Loucy (cell line): ENCODE results near the gene HCN2.

Source experiments
- H2AFZ ChIP-seq: fragments of 200-600 bp; sonication (generic); 2 replicates; pipeline ENCODE4 v1.6.0; 2016; ENCODE audit warnings: antibody characterized with exemption, mild to moderate bottlenecking, low read length, moderate library complexity
- H3F3A ChIP-seq: fragments of 200-600 bp; 2 replicates; pipeline ENCODE4 v1.6.0; 2016; ENCODE audit warnings: antibody characterized with exemption, low read depth, mild to moderate bottlenecking
- H3K27me3 ChIP-seq: fragments of 200-600 bp; sonication (generic); 2 replicates; pipeline ENCODE4 v1.6.1; 2014; ENCODE audit warnings: low read length, mild to moderate bottlenecking; ENCODE audit not compliant: insufficient read depth, poor library complexity, severe bottlenecking
- H3K36me3 ChIP-seq: fragments of 200-600 bp; sonication (generic); 2 replicates; pipeline ENCODE4 v1.6.1; 2016; ENCODE audit warnings: low read length; ENCODE audit not compliant: insufficient read depth
- H3K4me1 ChIP-seq: fragments of 200-600 bp; sonication (generic); 2 replicates; pipeline ENCODE4 v1.5.1; 2014; ENCODE audit warnings: low read length, mild to moderate bottlenecking; ENCODE audit not compliant: insufficient read depth, poor library complexity, severe bottlenecking
- H3K4me2 ChIP-seq: fragments of 200-600 bp; sonication (generic); 2 replicates; pipeline ENCODE4 v1.6.0; 2014; ENCODE audit warnings: antibody characterized with exemption, low read length, low read depth, mild to moderate bottlenecking; ENCODE audit not compliant: poor library complexity, severe bottlenecking
- H3K4me3 ChIP-seq: fragments of 200-600 bp; sonication (generic); 2 replicates; pipeline ENCODE4 v1.5.1; 2014; ENCODE audit warnings: low read length, mild to moderate bottlenecking, mixed read lengths; ENCODE audit not compliant: poor library complexity, severe bottlenecking
- H3K79me2 ChIP-seq: fragments of 200-600 bp; sonication (generic); 2 replicates; pipeline ENCODE4 v1.6.1; 2014; ENCODE audit warnings: low read length; ENCODE audit not compliant: insufficient read depth
- H3K9ac ChIP-seq: fragments of 200-600 bp; sonication (generic); 2 replicates; pipeline ENCODE4 v1.6.0; 2014; ENCODE audit warnings: mild to moderate bottlenecking, low read depth, low read length, moderate library complexity; ENCODE audit not compliant: poor library complexity, severe bottlenecking
- H3K9me2 ChIP-seq: fragments of 200-600 bp; sonication (generic); replicated peaks from 2 replicates; pipeline ENCODE4 v1.6.1; 2016; ENCODE audit warnings: low read depth, low read length, mixed read lengths
- H3K9me3 ChIP-seq: fragments of 200-600 bp; sonication (generic); 2 replicates; pipeline ENCODE4 v1.6.1; 2014; ENCODE audit warnings: mild to moderate bottlenecking, antibody characterized with exemption, low read length, low read depth; ENCODE audit not compliant: insufficient read depth
- H4K20me1 ChIP-seq: fragments of 200-600 bp; sonication (generic); 2 replicates; pipeline ENCODE4 v1.6.0; 2014; ENCODE audit warnings: antibody characterized with exemption, low read length, mild to moderate bottlenecking; ENCODE audit not compliant: insufficient read depth, poor library complexity, severe bottlenecking
- CTCF ChIP-seq: fragments of 200-600 bp; sonication (generic); conservative IDR thresholded peaks from 2 replicates; pipeline ENCODE4 v1.5.1; 2014; ENCODE audit warnings: mild to moderate bottlenecking, antibody characterized with exemption, low read length
- EZH2phosphoT487 ChIP-seq: fragments of 200-600 bp; IDR thresholded peaks from 2 replicates; pipeline ENCODE4 v1.6.1; 2018; ENCODE audit warnings: antibody characterized with exemption, mild to moderate bottlenecking, moderate library complexity, borderline replicate concordance

Gene HCN2

GRCh38 chr19:595326-596262 is 5.9 kb downstream of the HCN2 start:
- Histone ChIP-seq H3K4me1 (no peaks in the 10 kb centered on the region), H3K79me2 (no peaks in the 10 kb centered on the region), H3K27me3 (no peaks in the 10 kb centered on the region), H3K4me3 (no peak overlapping the region), H4K20me1 (no peaks in the 10 kb centered on the region), H3K9ac (no peak overlapping the region), H3K9me2 (no peaks in the 10 kb centered on the region), H2AFZ (no peak overlapping the region), H3K9me3 (no peaks in the 10 kb centered on the region), H3K4me2 (no peak overlapping the region), H3F3A (no peaks in the 10 kb centered on the region), H3K36me3 (no peaks in the 10 kb centered on the region)
- TF ChIP-seq CTCF, result no peak
- no peak for TF ChIP-seq EZH2phosphoT487

DNA sequence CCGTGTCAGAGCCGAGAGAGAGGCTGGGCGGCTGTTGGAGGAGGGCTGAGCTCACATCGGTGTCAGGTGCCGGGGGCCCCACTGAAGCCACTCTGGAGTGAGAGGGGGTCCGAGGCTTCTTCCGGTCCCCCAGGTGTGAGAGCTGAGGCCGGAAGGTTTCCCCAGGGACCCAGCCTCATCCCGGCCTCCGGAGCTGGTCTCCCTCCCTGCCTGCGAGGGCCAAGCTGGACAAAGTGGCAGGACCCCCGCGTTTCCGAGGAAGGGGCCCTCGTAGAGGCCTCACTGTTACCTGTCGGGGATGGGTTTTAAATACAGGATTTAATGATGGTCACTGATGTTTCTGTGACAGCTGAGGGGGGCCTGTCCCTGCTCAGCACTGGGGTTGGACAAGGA is 6.6 kb downstream of the HCN2 start:
- H3K27me3 ChIP-seq, result no peaks in the 10 kb centered on the region

DNA sequence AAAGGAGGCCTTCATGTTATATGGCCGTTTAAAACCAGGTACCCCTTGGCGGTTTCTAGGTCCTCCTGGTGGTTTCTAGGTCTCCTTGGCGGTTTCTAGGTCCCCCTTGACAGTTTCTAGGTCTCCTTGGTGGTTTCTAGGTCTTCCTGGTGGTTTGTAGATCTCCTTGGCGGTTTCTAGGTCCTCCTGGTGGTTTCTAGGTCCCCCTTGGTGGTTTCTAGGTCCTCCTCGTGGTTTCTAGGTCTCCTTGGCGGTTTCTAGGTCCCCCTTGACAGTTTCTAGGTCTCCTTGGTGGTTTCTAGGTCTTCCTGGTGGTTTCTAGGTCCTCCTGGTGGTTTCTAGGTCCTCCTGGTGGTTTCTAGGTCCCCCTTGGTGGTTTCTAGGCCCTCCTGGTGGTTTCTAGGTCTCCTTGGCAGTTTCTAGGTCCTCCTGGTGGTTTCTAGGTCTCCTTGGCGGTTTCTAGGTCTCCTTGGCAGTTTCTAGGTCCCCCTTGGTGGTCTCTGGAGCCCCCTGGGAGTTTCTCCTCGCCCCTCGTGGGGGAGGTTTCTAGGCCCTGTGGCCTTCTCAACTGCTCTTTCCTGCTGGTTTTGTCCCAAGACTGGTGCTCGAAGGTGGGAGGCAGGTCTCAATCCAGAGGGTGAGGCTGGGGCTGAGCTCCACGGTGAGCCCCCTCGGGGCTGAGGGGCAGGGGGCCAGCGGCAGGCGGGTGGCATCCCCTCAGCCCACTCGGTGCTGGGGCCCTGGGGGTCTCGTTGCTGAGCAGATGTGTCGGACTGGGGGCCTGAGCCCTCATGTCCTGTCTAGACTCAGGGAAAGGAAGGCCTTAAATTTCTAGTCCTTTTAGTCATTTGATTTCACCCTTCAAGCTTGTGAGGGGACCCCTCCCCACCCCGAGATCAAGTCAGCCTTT is 8.0 kb downstream of the HCN2 start:
- H3K9ac ChIP-seq, result no peak overlapping the region
- no peak overlapping the region for H2AFZ ChIP-seq
- no peak overlapping the region for H3K4me3 ChIP-seq
- no peaks in the 10 kb centered on the region for H3K9me2 ChIP-seq
- H3K4me1 ChIP-seq, result no peaks in the 10 kb centered on the region
- H3K9me3 ChIP-seq, result no peaks in the 10 kb centered on the region
- H4K20me1 ChIP-seq, result no peaks in the 10 kb centered on the region
- H3K36me3 ChIP-seq, result no peaks in the 10 kb centered on the region
- H3F3A ChIP-seq, result no peaks in the 10 kb centered on the region
- H3K4me2 ChIP-seq, result no peak overlapping the region
- H3K27me3 ChIP-seq, result no peaks in the 10 kb centered on the region
- no peak for TF ChIP-seq EZH2phosphoT487
- TF ChIP-seq CTCF, result no peak
- no peaks in the 10 kb centered on the region for H3K79me2 ChIP-seq

More for the DNA sequence above, 6.6 kb downstream of the HCN2 start:
- Histone ChIP-seq H3K4me1 (no peaks in the 10 kb centered on the region), H3K79me2 (no peaks in the 10 kb centered on the region), H3F3A (no peaks in the 10 kb centered on the region), H2AFZ (no peak overlapping the region), H3K4me2 (no peak overlapping the region), H3K9ac (no peak overlapping the region), H3K36me3 (no peaks in the 10 kb centered on the region), H3K9me3 (no peaks in the 10 kb centered on the region), H4K20me1 (no peaks in the 10 kb centered on the region), H3K9me2 (no peaks in the 10 kb centered on the region), H3K4me3 (no peak overlapping the region)
- TF ChIP-seq EZH2phosphoT487, result no peak
- no peak for TF ChIP-seq CTCF
